ENCODE results near the gene OR2H1.

The OR2H1 gene

DNA sequence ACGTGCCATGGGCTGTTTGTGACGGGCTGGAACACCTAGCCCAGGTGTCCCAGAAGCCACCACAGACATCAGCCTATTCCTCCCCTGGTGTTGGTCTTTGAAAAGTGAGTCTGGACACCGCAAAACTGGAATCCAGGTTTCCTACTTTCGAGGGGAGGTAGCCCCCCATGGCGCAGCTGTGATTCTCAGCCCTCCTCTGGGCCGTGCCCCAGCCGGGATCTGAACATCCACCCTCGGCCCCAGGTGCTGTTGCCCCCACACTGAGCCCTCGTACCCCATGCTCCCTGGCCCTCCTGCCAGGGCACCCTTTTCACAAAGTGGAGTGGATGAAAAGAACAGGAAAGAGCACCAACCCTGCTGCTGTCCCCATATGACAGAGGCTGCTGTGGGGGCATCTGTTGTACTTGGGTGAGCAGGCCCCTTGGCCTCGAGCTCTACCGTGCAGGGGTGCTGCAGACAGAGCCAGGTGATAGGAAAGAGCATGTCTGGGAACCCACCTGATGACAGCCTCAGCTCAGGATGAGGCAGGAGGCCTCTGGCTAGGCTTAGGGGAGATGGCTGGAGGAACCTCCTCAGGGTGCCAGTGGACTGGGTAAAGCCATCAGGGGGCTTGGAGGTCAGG, 49.6 kb downstream of the OR2H1 start:
- no peak for DNase-seq (ENCODE audit: low spot score)
- TF ChIP-seq, protein P1, sequence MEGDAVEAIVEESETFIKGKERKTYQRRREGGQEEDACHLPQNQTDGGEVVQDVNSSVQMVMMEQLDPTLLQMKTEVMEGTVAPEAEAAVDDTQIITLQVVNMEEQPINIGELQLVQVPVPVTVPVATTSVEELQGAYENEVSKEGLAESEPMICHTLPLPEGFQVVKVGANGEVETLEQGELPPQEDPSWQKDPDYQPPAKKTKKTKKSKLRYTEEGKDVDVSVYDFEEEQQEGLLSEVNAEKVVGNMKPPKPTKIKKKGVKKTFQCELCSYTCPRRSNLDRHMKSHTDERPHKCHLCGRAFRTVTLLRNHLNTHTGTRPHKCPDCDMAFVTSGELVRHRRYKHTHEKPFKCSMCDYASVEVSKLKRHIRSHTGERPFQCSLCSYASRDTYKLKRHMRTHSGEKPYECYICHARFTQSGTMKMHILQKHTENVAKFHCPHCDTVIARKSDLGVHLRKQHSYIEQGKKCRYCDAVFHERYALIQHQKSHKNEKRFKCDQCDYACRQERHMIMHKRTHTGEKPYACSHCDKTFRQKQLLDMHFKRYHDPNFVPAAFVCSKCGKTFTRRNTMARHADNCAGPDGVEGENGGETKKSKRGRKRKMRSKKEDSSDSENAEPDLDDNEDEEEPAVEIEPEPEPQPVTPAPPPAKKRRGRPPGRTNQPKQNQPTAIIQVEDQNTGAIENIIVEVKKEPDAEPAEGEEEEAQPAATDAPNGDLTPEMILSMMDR (IDR thresholded peaks at IDR 0.05; ENCODE audit: extremely low read depth, missing control alignments) = no peak

DNA sequence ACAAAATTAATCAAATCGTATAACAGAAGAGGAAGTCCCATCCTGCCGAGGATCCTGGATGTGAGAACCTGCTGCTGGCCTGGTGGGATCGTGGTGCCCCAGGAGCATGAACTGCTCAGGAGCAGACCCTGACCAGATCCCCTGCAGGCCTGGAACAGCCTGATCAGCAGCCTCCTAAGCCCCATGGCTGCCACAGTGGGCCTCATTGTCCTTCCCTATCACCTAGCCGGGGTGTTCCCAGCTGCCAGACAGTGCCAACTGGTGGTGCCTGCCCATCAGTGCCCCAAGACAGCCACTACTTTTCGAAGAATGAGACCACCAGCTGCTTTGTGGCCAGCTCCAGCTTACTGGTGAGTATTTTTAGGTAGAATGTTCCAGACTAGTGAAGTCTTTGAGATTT, 50.4 kb downstream of the OR2H1 start:
- TF ChIP-seq, protein P1 (IDR thresholded peaks at IDR 0.05; ENCODE audit: extremely low read depth, missing control alignments) = no peak
- DNase-seq (ENCODE audit: low spot score) = no peak

DNA sequence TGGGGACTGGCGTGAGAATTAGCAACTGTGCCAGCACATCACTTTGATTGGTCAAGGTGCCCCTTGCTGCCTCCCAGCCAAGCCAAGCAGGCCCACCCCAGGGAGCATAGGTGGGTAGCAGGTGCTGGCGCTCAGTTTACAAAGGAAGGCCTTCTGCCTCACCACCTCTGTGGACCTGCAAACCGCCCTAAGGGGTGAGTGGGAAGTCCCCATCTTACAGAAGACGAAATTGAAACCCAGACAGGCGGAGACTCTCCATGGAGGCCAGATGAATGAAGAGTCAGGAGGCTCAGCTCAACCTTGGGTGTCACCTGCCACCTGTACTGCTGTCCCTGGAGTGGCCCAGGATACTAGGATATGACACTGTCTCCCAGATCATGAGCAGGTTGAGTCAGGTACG, 52.3 kb downstream of the OR2H1 start:
- TF ChIP-seq, protein P1 (IDR thresholded peaks at IDR 0.05; ENCODE audit: extremely low read depth, missing control alignments) = no peak
- DNase-seq (ENCODE audit: low spot score) = peak; percentile 63

DNA sequence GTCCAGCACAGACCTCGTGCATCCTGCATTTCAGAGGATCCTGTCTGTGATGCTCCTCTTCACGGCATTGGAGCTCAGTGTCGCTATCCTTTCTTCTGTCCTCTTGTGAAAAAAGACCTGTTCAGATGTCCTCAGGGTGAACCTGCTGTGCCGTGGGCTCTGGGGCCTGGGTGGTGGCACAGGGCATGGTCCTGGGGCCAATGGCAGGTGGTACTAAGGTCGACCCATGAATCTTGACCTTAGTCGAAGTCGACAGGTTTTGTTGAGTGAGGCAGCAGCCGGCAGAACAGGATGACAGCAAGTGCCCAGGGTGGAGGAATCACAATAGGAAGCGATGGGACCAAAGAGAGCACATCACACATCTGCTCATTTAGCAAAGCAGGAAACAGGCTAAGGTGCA, 52.8 kb downstream of the OR2H1 start:
- TF ChIP-seq, protein P1 (IDR thresholded peaks at IDR 0.05; ENCODE audit: extremely low read depth, missing control alignments) = no peak
- DNase-seq (ENCODE audit: low spot score) = no peak

DNA sequence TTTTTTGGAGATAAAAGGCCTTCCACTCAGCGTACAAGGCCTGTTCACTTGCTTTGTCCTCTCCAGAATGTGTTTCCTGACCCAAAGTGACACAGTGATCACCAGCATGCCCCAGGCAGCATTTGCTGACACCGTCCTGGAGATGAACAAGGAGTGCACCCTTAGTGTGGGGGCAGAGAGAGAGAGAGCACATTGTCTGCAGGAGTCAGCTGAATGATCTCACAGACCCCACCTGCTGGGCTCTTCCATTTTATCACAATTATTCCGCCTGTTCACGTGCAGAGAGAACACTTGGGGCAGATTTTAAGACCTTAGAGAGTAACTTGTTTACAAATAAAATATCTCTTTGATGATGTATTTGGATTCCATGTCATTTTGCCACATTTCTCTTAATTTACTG, 53.2 kb downstream of the OR2H1 start:
- TF ChIP-seq, protein P1 (IDR thresholded peaks at IDR 0.05; ENCODE audit: extremely low read depth, missing control alignments) = no peak
- no peak for DNase-seq (ENCODE audit: low spot score)

DNA sequence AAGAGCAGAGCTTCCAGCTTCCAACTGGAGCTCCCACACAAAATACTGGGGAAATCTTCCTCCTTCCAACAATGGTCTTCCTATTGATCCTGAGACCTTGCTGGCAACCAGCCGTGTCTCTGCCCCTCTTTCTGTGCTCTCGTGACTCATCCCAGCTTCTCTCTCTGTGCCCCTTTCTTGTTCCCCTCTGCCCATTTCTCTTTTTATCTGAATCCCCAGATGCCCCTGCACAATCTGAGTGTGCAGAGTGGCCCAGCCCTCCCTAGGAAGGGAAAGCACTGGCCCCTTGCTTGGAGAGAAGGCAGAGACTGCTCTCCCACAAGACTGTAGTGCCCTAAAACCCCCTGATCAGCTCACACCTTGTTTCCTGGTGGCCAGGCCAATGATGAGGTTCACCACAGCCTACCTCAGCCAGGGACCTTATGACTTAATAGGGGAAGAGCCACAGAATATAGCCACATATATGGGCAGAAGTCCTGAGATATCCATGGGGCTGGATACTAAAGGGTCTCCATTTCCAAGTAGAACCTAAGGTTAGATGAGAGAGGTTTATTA, 53.9 kb downstream of the OR2H1 start:
- TF ChIP-seq, protein P1 (IDR thresholded peaks at IDR 0.05; ENCODE audit: extremely low read depth, missing control alignments) = no peak
- no peak for DNase-seq (ENCODE audit: low spot score)

Data from GM20000 (cell line).